ENCODE results near the gene KCNIP3. TPM values are rescaled to one million over a fixed set of nuclear protein-coding genes. Genes with fewer than 3 reads are reported as not detected.
"Not testable (repeated sequence)": the region's sequence is repeated elsewhere in the genome, so short reads cannot be mapped to it uniquely, and the experiment has no call there.

The KCNIP3 gene
- total and polyA plus RNA-seq, 4 donors, result 1.8 to 2.7 (median 2.1) TPM

DNA sequence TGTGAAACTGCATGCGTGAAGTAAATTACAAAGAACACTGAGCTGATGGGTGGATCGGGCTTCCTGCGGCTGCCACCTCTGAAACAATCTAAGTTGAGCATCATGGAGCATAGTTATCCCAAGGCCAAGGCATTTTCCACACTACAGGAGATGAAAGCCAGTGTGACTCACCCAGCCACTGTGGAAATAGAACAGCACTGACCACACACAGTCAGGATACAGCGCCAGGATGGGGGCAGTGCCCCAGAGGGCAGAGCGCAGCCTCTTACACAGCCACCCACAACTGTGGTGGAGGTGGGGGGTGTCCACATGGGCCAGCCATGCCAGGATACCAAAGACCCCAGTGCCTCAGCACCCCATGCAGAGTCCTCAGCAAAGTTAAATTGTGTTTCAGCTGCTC lies 114.1 kb downstream of the KCNIP3 start:
- H3K9ac ChIP-seq (ENCODE audit: insufficient read depth in 1 of 2, low read length in 2 of 2); H3K9me3 ChIP-seq (ENCODE audit: control insufficient read depth in 4 of 4, insufficient read depth in 3 of 4, low read length in 3 of 4); DNase-seq; H3K4me3 ChIP-seq; H3K4me1 ChIP-seq (ENCODE audit: control insufficient read depth in 5 of 5, insufficient read depth in 5 of 5, low read length in 5 of 5); H3K27ac ChIP-seq (ENCODE audit: low read depth in 1 of 2, low read length in 1 of 2); ATAC-seq (ENCODE audit: insufficient read depth, low FRiP score); H3K36me3 ChIP-seq (ENCODE audit: control insufficient read depth in 4 of 4, insufficient read depth in 4 of 4, low read length in 4 of 4); H3K27me3 ChIP-seq (ENCODE audit: control insufficient read depth in 3 of 3, insufficient read depth in 3 of 3, low read length in 2 of 3): not testable (repeated sequence)
- 93 to 99% methylated on average over 5 of the region's 5 CpGs for WGBS, 2 donors

DNA sequence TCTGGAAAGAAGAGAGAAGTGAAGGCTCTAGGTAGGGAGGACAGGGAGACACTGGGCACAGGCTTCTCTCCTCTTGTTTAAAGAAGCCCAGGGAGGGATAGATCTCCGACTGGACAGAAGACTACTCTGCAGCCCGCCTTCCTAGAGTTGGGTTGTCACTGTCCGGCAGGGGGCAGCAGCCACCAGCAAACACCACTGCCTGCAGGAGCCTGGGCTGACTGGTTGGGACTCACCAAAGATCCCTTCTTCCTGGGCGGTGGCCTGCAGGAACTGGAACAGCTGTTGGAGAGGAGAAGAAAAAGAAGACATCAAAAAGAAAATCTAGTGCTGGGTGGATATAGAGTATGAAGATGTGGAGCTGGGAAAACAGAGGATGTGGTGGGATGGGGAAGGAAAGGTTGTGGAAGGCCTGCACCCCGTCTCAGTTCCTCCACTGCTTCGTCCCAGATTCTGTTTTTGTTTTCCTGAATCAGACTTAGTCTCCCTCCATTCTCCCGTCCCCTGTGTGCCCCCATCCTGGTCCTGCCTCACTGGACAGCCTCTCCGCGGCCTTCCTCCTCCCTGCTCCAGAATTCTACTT lies 117.0 kb downstream of the KCNIP3 start:
- not testable (repeated sequence) for H3K4me1 ChIP-seq (ENCODE audit: control insufficient read depth in 5 of 5, insufficient read depth in 5 of 5, low read length in 5 of 5); H3K9me3 ChIP-seq (ENCODE audit: control insufficient read depth in 4 of 4, insufficient read depth in 3 of 4, low read length in 3 of 4); H3K27ac ChIP-seq (ENCODE audit: low read depth in 1 of 2, low read length in 1 of 2); H3K9ac ChIP-seq (ENCODE audit: insufficient read depth in 1 of 2, low read length in 2 of 2); H3K27me3 ChIP-seq (ENCODE audit: control insufficient read depth in 3 of 3, insufficient read depth in 3 of 3, low read length in 2 of 3); H3K4me3 ChIP-seq; H3K36me3 ChIP-seq (ENCODE audit: control insufficient read depth in 4 of 4, insufficient read depth in 4 of 4, low read length in 4 of 4)
- ATAC-seq (ENCODE audit: insufficient read depth, low FRiP score) (peak; percentile 89), DNase-seq (peak; percentile 81 to 88 (median 83))
- WGBS, 2 donors, result 46 to 51% methylated on average over 6 to 7 of the region's 9 CpGs
- TF ChIP-seq, protein P1, sequence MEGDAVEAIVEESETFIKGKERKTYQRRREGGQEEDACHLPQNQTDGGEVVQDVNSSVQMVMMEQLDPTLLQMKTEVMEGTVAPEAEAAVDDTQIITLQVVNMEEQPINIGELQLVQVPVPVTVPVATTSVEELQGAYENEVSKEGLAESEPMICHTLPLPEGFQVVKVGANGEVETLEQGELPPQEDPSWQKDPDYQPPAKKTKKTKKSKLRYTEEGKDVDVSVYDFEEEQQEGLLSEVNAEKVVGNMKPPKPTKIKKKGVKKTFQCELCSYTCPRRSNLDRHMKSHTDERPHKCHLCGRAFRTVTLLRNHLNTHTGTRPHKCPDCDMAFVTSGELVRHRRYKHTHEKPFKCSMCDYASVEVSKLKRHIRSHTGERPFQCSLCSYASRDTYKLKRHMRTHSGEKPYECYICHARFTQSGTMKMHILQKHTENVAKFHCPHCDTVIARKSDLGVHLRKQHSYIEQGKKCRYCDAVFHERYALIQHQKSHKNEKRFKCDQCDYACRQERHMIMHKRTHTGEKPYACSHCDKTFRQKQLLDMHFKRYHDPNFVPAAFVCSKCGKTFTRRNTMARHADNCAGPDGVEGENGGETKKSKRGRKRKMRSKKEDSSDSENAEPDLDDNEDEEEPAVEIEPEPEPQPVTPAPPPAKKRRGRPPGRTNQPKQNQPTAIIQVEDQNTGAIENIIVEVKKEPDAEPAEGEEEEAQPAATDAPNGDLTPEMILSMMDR (IDR thresholded peaks at IDR 0.05; ENCODE audit: control extremely low read depth, extremely low read depth), result peak; percentile 63

DNA sequence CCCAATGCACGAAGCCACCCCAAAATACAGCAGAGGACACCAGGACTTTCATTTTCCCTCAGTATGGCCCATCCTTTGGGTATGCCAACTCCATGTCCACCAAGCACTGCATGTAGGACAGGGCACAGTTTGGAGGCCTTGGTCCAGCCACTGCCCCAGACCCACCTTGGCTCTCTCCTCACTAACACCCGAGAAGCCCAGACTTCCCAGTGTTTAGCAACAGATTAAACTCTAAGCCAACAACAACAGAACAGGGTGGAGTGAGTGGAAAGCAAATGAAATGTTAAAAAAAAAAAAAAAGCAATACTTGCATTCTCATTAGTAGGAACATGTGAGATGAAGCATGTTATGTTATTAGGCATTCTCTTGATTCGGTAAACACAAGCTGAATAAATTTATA lies 118.0 kb downstream of the KCNIP3 start:
- H3K36me3 ChIP-seq (ENCODE audit: control insufficient read depth in 4 of 4, insufficient read depth in 4 of 4, low read length in 4 of 4); H3K9ac ChIP-seq (ENCODE audit: insufficient read depth in 1 of 2, low read length in 2 of 2); H3K9me3 ChIP-seq (ENCODE audit: control insufficient read depth in 4 of 4, insufficient read depth in 3 of 4, low read length in 3 of 4); H3K27me3 ChIP-seq (ENCODE audit: control insufficient read depth in 3 of 3, insufficient read depth in 3 of 3, low read length in 2 of 3); H3K4me1 ChIP-seq (ENCODE audit: control insufficient read depth in 5 of 5, insufficient read depth in 5 of 5, low read length in 5 of 5); DNase-seq; H3K27ac ChIP-seq (ENCODE audit: low read depth in 1 of 2, low read length in 1 of 2); ATAC-seq (ENCODE audit: insufficient read depth, low FRiP score); H3K4me3 ChIP-seq: not testable (repeated sequence)
- WGBS, 2 donors, result 81 to 90% methylated on average over 3 of the region's 3 CpGs

DNA sequence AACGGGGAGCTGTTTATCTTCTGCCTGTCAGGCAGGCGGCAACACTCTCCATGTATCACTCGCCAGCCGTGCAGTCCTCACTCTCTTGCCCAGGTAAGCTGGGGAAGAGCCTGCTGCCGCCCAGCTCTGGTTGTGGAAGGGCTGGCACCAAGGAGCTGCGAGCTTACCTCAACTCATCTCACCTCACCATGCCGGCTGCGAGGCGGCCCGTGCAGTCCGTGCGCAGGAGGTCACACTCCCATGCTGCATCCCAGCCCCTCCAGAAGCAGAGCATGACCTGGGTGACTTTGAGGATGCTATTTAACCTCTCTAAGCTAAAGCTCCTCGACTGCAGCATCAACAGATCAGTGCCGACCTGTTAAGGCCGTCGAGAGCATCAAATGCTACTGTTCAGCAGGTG lies 118.4 kb downstream of the KCNIP3 start:
- DNase-seq; H3K27me3 ChIP-seq (ENCODE audit: control insufficient read depth in 3 of 3, insufficient read depth in 3 of 3, low read length in 2 of 3): not testable (repeated sequence)

DNA sequence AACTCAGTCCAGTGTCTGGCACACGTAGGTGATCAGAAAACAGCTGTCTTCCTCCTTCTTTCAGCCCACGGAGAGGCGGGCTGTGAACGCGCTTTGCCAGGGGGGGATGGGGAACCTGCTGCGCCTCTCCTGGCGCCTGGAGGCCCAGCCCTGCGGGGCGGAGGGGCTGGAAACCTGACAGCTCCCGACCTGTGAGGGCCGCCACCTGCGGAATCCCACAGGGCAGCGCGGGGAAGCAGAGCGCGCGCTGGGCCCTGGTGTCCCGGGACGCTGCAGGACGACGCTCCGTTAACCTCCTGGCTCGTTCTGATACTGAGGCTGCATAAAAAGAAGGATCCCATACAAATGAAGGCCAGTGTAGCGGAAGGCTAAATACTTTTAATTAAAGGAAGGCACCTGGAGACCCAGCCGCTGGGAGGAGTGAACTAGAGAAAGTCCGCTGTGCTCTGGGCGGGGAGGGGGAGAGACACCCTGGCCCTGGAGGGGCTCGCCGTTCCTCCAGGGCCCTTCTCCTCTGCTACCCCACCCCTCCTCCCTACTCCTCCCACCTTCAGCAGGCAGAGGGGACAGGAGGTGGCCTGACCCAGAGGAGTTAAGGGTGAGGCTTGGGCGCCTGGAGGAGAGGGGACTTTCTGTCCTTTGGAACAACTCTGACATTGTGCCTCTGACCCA lies 130.2 kb downstream of the KCNIP3 start:
- not testable (repeated sequence) for DNase-seq; ATAC-seq (ENCODE audit: insufficient read depth, low FRiP score)

More for the DNA sequence above, 118.4 kb downstream of the KCNIP3 start:
- 94 to 95% methylated on average over 16 of the region's 16 CpGs for WGBS, 2 donors
- not testable (repeated sequence) for ATAC-seq (ENCODE audit: insufficient read depth, low FRiP score); H3K4me1 ChIP-seq (ENCODE audit: control insufficient read depth in 5 of 5, insufficient read depth in 5 of 5, low read length in 5 of 5); H3K27ac ChIP-seq (ENCODE audit: low read depth in 1 of 2, low read length in 1 of 2); H3K9ac ChIP-seq (ENCODE audit: insufficient read depth in 1 of 2, low read length in 2 of 2); H3K36me3 ChIP-seq (ENCODE audit: control insufficient read depth in 4 of 4, insufficient read depth in 4 of 4, low read length in 4 of 4); H3K9me3 ChIP-seq (ENCODE audit: control insufficient read depth in 4 of 4, insufficient read depth in 3 of 4, low read length in 3 of 4); H3K4me3 ChIP-seq

DNA sequence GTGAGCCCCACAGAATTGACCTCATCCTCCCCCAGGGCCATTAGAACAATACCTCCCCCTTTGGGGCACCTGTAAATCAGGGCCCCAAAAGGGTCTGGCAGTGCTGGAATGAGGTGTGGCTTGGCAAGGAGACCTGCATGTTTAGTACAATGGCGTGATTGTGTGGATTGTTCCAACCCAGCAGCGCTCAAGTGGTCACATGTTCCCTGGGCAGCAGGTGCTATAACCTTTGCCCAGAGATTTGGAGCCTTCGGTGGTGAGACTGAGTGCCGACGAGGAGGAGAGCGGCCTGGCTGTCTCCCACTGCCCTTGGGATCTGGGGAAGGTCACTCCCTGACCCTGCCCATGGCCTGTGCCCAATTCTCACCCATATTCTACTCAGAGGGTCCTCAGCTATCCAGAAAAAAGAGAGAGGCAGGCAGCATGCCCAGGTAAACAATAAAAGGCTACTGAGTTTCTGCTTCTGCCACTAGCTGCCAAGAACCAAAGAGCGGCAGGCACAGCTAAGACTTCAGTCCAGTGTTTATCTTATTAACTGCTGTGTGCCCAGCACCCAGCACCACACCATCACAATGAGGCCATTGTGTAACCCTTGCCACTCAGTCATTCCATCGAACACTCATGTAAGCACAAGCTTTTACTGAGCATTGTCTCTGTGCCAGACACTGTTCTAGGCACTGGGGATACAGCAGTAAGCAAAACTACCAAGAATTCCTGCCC lies 132.8 kb downstream of the KCNIP3 start:
- WGBS, 2 donors, result no CpG with 5 or more reads among the region's 8 CpGs
- not testable (repeated sequence) for H3K4me1 ChIP-seq (ENCODE audit: control insufficient read depth in 5 of 5, insufficient read depth in 5 of 5, low read length in 5 of 5); H3K36me3 ChIP-seq (ENCODE audit: control insufficient read depth in 4 of 4, insufficient read depth in 4 of 4, low read length in 4 of 4); H3K27me3 ChIP-seq (ENCODE audit: control insufficient read depth in 3 of 3, insufficient read depth in 3 of 3, low read length in 2 of 3); H3K9ac ChIP-seq (ENCODE audit: insufficient read depth in 1 of 2, low read length in 2 of 2); DNase-seq; H3K4me3 ChIP-seq; H3K27ac ChIP-seq (ENCODE audit: low read depth in 1 of 2, low read length in 1 of 2); H3K9me3 ChIP-seq (ENCODE audit: control insufficient read depth in 4 of 4, insufficient read depth in 3 of 4, low read length in 3 of 4)
- ATAC-seq (ENCODE audit: insufficient read depth, low FRiP score), result peak; percentile 17

More for the DNA sequence above, 130.2 kb downstream of the KCNIP3 start:
- not testable (repeated sequence) for H3K4me1 ChIP-seq (ENCODE audit: control insufficient read depth in 5 of 5, insufficient read depth in 5 of 5, low read length in 5 of 5); H3K9me3 ChIP-seq (ENCODE audit: control insufficient read depth in 4 of 4, insufficient read depth in 3 of 4, low read length in 3 of 4); H3K36me3 ChIP-seq (ENCODE audit: control insufficient read depth in 4 of 4, insufficient read depth in 4 of 4, low read length in 4 of 4); H3K27ac ChIP-seq (ENCODE audit: low read depth in 1 of 2, low read length in 1 of 2); H3K9ac ChIP-seq (ENCODE audit: insufficient read depth in 1 of 2, low read length in 2 of 2); H3K27me3 ChIP-seq (ENCODE audit: control insufficient read depth in 3 of 3, insufficient read depth in 3 of 3, low read length in 2 of 3); H3K4me3 ChIP-seq
- 22 to 23% methylated on average over 9 to 10 of the region's 30 CpGs for WGBS, 2 donors

DNA sequence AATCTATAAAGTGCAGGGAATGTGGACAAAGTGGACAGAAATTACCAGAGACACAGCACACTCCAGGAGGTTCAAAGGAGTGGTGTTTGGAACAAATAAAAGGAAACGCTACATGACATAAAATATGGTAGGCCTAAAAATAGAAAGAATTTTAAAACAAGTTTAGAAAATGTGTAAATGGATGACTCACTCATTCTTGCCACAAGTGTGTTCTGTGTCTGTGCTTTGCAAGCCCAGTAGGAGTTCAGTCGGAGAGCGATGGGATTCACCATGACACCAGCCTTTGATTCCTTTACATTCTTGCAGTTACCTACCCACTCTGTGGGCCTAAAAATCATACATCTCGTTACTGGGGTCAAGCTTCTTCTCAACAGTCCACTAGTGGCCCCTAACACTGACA lies 136.2 kb downstream of the KCNIP3 start:
- not testable (repeated sequence) for H3K9ac ChIP-seq (ENCODE audit: insufficient read depth in 1 of 2, low read length in 2 of 2); ATAC-seq (ENCODE audit: insufficient read depth, low FRiP score); H3K4me1 ChIP-seq (ENCODE audit: control insufficient read depth in 5 of 5, insufficient read depth in 5 of 5, low read length in 5 of 5); DNase-seq; H3K27ac ChIP-seq (ENCODE audit: low read depth in 1 of 2, low read length in 1 of 2); H3K27me3 ChIP-seq (ENCODE audit: control insufficient read depth in 3 of 3, insufficient read depth in 3 of 3, low read length in 2 of 3); H3K9me3 ChIP-seq (ENCODE audit: control insufficient read depth in 4 of 4, insufficient read depth in 3 of 4, low read length in 3 of 4); H3K4me3 ChIP-seq; H3K36me3 ChIP-seq (ENCODE audit: control insufficient read depth in 4 of 4, insufficient read depth in 4 of 4, low read length in 4 of 4)
- 78 to 81% methylated on average over 1 of the region's 4 CpGs for WGBS, 2 donors
